GM19238 (cell line): Measurements from ENCODE around the gene TNS3.

ENCODE experiments used
- DNase-seq: peaks from one replicate; pipeline ENCODE4 v3.0.0; 2011; ENCODE audit warnings: low spot score; ENCODE audit not compliant: insufficient read length

Gene TNS3

GRCh38 chr7:47332681-47333553, 249.0 kb downstream of the TNS3 start:
- no peak for DNase-seq

GRCh38 chr7:47332213-47332612, 249.7 kb downstream of the TNS3 start:
- no peak for DNase-seq

GRCh38 chr7:47331179-47331565, 250.7 kb downstream of the TNS3 start:
- DNase-seq: no peak

- no peak for DNase-seq
Observed at GRCh38 chr7:47330561-47331178, 251.2 kb downstream of the TNS3 start.

GRCh38 chr7:47330026-47330425, 251.9 kb downstream of the TNS3 start:
- no peak for DNase-seq

GRCh38 chr7:47329320-47329926, 252.5 kb downstream of the TNS3 start:
- no peak for DNase-seq

- DNase-seq: no peak
Observed at GRCh38 chr7:47328392-47329319, 253.3 kb downstream of the TNS3 start.

GRCh38 chr7:47327698-47328391, 254.1 kb downstream of the TNS3 start:
- no peak for DNase-seq

GRCh38 chr7:47327346-47327697, 254.6 kb downstream of the TNS3 start:
- DNase-seq: no peak

- DNase-seq: no peak
Observed at GRCh38 chr7:47326808-47327207, 255.1 kb downstream of the TNS3 start.

GRCh38 chr7:47326220-47326619, 255.7 kb downstream of the TNS3 start:
- no peak for DNase-seq

- DNase-seq: no peak
Observed at GRCh38 chr7:47325337-47325736, 256.6 kb downstream of the TNS3 start.

- DNase-seq: no peak
Observed at GRCh38 chr7:47323904-47324303, 258.0 kb downstream of the TNS3 start.

GRCh38 chr7:47322731-47323130, 259.2 kb downstream of the TNS3 start:
- DNase-seq: no peak

- DNase-seq: no peak
Observed at GRCh38 chr7:47320296-47320695, 261.6 kb downstream of the TNS3 start.

- DNase-seq: peak; percentile 7
Observed at GRCh38 chr7:47318395-47319182, 263.3 kb downstream of the TNS3 start.

- no peak for DNase-seq
Observed at GRCh38 chr7:47317487-47317886, 264.4 kb downstream of the TNS3 start.

GRCh38 chr7:47314728-47315607, 266.9 kb downstream of the TNS3 start:
- DNase-seq: no peak

GRCh38 chr7:47314248-47314647, 267.7 kb downstream of the TNS3 start:
- DNase-seq: no peak
